Peyer's patch (tissue), 4 donors: ENCODE results near the gene LSMEM2. TPM values are rescaled to one million over a fixed set of nuclear protein-coding genes. Genes with fewer than 3 reads are reported as not detected.

Source experiments
- DNase-seq, 3 donors: peaks; one replicate each; pipeline ENCODE4 v3.0.0-alpha.2; 2017 to 2019
- H3K27ac ChIP-seq, 4 donors: fragments of 200-600 bp; sonication (generic); one replicate each; pipeline ENCODE4 v1.5.1; 2016 to 2019
- H3K27me3 ChIP-seq, 2 donors: fragments of 200-600 bp; sonication (generic); one replicate each; pipeline ENCODE4 v1.5.1; 2019
- H3K36me3 ChIP-seq, 3 donors: fragments of 200-600 bp; sonication (generic); one replicate each; pipeline ENCODE4 v1.5.1; 2016 to 2019
- H3K4me1 ChIP-seq, 4 donors: fragments of 200-600 bp; sonication (generic); one replicate each; pipeline ENCODE4 v1.5.1; 2016 to 2019
- H3K4me3 ChIP-seq, 4 donors: fragments of 200-600 bp; sonication (generic); 1 replicate in 3 of 4; 2 replicates in 1 of 4; pipeline ENCODE4 v1.5.1; 2016 to 2019; ENCODE audit warnings: mild to moderate bottlenecking in 1 of 4
- H3K9me3 ChIP-seq, 4 donors: fragments of 200-600 bp; sonication (generic); one replicate each; pipeline ENCODE4 v1.5.1; 2016 to 2019; ENCODE audit warnings: mild to moderate bottlenecking in 1 of 4
- POLR2A ChIP-seq, 2 donors: fragments of 450-650 bp; IDR thresholded peaks; one replicate each; pipeline ENCODE4 v1.5.1; 2017; ENCODE audit warnings: antibody characterized with exemption in 2 of 2, mild to moderate bottlenecking in 2 of 2, moderate library complexity in 2 of 2
- total RNA-seq, 4 donors: library from RNA; depleted of rRNA; stranded (reverse); fragments of >200 nt; gene quantifications; one replicate each; pipeline ENCODE4 v1.1.0, GENCODE V29; 2016
- TF ChIP-seq, protein P1 (sequence below), 6 experiments: fragments of 450-650 bp in 4 of 6; fragments of 200-600 bp in 2 of 6; sonication (generic) in 1 of 6; IDR thresholded peaks; one replicate each; pipeline ENCODE4 v1.5.1; 2017 to 2019; ENCODE audit warnings: antibody characterized with exemption in 6 of 6, mild to moderate bottlenecking in 3 of 6, moderate library complexity in 1 of 6

Gene LSMEM2
- total RNA-seq, 4 donors from 2014 or later: not detected

DNA sequence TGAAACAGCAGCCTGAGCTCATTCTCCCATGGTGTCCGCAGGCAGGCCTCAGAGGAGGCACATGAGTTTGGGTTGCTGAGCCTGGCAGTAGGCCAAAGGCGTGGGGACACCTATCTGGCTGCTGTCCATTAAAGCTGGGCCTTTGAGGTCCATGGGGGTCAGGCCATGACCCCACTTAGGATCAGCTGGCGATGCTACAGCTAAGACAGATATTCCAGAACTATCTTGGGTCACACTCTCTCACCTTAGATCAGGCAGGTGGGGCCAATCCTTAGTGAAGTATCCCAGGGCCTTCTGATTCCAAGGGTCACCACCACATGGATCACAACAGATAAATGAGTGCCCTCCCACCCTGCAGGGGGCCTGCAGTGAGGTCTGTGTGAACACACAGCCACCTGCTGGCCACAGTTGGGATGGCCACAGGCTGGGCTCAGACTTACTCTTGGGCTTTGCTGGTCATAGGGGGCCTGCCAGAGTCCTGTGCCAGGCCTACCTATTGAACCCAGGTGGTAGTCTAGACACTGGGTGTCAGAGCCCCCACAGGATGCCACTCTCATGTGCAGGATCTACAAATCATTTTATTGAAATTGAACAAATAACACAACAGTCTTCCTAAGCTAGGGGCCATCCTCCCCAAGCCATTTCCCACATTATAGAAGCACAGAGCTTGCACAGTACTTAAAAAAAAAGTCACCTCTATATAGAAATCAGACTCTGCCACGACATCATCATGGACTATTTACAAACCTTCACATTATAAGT, 45.6 kb downstream of the LSMEM2 start:
- peaks cover 4 to 47% (median 24%) of the 10 kb centered on the region in 4 donors for H3K4me1 ChIP-seq
- peaks cover 0 to 14% (median 0%) of the 10 kb centered on the region in 3 donors for H3K36me3 ChIP-seq
- H3K27me3 ChIP-seq: no peaks in the 10 kb centered on the region
- TF ChIP-seq, protein P1, sequence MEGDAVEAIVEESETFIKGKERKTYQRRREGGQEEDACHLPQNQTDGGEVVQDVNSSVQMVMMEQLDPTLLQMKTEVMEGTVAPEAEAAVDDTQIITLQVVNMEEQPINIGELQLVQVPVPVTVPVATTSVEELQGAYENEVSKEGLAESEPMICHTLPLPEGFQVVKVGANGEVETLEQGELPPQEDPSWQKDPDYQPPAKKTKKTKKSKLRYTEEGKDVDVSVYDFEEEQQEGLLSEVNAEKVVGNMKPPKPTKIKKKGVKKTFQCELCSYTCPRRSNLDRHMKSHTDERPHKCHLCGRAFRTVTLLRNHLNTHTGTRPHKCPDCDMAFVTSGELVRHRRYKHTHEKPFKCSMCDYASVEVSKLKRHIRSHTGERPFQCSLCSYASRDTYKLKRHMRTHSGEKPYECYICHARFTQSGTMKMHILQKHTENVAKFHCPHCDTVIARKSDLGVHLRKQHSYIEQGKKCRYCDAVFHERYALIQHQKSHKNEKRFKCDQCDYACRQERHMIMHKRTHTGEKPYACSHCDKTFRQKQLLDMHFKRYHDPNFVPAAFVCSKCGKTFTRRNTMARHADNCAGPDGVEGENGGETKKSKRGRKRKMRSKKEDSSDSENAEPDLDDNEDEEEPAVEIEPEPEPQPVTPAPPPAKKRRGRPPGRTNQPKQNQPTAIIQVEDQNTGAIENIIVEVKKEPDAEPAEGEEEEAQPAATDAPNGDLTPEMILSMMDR (IDR thresholded peaks at IDR 0.05): peak; percentile 52 to 89 (median 82)
- TF ChIP-seq POLR2A (IDR thresholded peaks at IDR 0.05): no peak
- peak overlapping the region; percentile 1 to 91 (median 50) for H3K27ac ChIP-seq
- DNase-seq: peak; percentile 68 to 85 (median 79)
- H3K9me3 ChIP-seq: no peaks in the 10 kb centered on the region
- no peak overlapping the region for H3K4me3 ChIP-seq

DNA sequence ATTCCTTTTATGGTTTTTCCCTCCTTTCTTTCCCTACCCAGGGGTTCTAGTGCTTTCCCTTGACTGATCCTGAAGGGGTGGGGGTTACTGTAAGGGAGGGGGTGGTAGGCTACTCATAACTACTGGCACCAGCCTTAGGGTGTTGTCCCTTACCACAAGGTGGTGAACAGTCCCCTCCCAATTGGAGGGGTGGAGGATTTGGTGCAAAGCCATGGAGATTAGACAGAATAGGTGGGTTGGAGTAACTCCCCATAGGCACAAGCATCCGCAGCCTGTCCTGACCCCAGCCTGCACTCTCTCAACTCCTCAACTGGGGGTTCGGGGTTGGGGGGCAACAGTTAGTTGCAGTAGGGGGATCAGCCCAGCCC, 46.2 kb downstream of the LSMEM2 start:
- peaks cover 4 to 41% (median 23%) of the 10 kb centered on the region in 4 donors for H3K4me1 ChIP-seq
- H3K27ac ChIP-seq: peak overlapping the region in 1 of 4 donors; percentile 91
- no peak for DNase-seq
- peaks cover 0 to 20% (median 0%) of the 10 kb centered on the region in 3 donors for H3K36me3 ChIP-seq
- TF ChIP-seq, protein P1 (IDR thresholded peaks at IDR 0.05): no peak
- no peak for TF ChIP-seq POLR2A (IDR thresholded peaks at IDR 0.05)
- no peaks in the 10 kb centered on the region for H3K9me3 ChIP-seq
- no peaks in the 10 kb centered on the region for H3K27me3 ChIP-seq
- H3K4me3 ChIP-seq: no peak overlapping the region

DNA sequence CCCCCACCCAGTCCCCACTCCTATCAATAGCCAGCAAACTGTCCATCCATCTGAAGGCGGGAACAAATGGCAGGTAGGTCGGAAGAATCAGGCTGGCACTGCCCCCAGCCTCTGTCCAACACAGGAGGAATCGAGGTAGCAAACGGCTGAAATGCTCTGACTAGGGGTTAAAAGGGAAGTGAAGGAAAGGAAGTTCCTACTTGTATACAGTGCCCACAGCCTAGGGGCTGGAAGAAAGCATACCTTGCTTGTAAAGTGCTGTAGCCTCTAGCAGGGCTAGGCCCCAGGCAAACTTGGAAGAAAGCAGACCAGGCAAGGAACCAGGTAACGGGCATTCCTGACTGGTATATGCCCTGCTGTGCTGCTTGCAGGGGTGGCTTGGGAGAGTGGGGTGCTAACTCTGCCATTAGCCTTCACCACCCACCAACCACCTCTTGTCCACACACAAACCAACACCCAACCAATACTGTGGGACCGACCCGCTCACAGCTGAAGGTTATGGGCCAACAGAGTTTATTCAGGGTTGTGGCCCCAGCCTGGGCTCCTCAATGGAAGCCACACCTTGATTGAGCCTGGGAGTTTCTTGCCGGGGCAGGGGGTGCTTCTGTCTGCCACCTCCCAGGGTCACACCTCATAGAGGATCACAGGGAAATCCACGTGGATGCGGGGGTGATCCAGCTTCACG, 46.8 kb downstream of the LSMEM2 start:
- no peak for DNase-seq
- Histone ChIP-seq H3K36me3 (peaks cover 0 to 26% (median 0%) of the 10 kb centered on the region in 3 donors), H3K4me1 (peaks cover 4 to 37% (median 18%) of the 10 kb centered on the region in 4 donors), H3K4me3 (no peak overlapping the region), H3K27ac (peak overlapping the region in 1 of 4 donors; percentile 91), H3K27me3 (no peaks in the 10 kb centered on the region), H3K9me3 (no peaks in the 10 kb centered on the region)
- TF ChIP-seq, protein P1 (IDR thresholded peaks at IDR 0.05): no peak
- no peak for TF ChIP-seq POLR2A (IDR thresholded peaks at IDR 0.05)

GRCh38 chr3:50326182-50326541, 47.3 kb downstream of the LSMEM2 start:
- Histone ChIP-seq H3K4me1 (peaks cover 4 to 37% (median 18%) of the 10 kb centered on the region in 4 donors), H3K36me3 (peaks cover 0 to 31% (median 0%) of the 10 kb centered on the region in 3 donors), H3K9me3 (no peaks in the 10 kb centered on the region), H3K27ac (no peak overlapping the region), H3K4me3 (no peak overlapping the region), H3K27me3 (no peaks in the 10 kb centered on the region)
- no peak for DNase-seq
- no peak for TF ChIP-seq POLR2A (IDR thresholded peaks at IDR 0.05)
- TF ChIP-seq, protein P1 (IDR thresholded peaks at IDR 0.05): no peak

DNA sequence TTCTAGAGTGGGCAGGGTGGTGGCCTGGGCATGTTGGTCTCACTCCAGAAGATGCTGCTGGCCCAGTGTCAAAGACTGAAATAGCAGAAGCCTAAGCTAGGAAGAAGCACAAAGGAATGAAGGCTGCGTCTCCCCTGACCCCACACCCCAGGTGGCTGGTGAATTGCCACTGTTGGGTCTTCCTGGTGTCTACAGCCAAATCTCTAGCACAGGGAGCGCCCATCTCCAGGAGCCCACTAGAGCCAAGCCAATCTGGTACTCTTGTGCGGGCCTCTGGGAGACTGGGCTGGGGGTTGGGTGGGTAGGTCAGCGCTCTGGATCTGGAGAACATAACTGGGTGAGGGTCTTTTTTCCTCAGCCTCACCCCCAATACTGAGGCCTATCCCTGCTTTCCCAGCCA, 48.2 kb downstream of the LSMEM2 start:
- Histone ChIP-seq H3K27me3 (no peaks in the 10 kb centered on the region), H3K27ac (peak overlapping the region in 2 of 4 donors; percentile 74 to 93), H3K4me3 (peak overlapping the region; percentile 69 to 99 (median 87)), H3K36me3 (peaks cover 0 to 40% (median 0%) of the 10 kb centered on the region in 3 donors), H3K9me3 (no peaks in the 10 kb centered on the region), H3K4me1 (peaks cover 4 to 33% (median 14%) of the 10 kb centered on the region in 4 donors)
- DNase-seq: no peak
- TF ChIP-seq, protein P1 (IDR thresholded peaks at IDR 0.05): no peak
- no peak for TF ChIP-seq POLR2A (IDR thresholded peaks at IDR 0.05)
